Activated CD8-positive, alpha-beta memory T cell treated with anti-CD3 and anti-CD28 coated beads, Interleukin-2, amount 50 U/mL, for 24 hours (primary cell): ENCODE results near the gene TBC1D22A.

Experiments used
- DNase-seq: peaks from one replicate; pipeline ENCODE4 v3.0.0-alpha.2; 2020; ENCODE audit errors: extremely low read depth

TBC1D22A gene

GRCh38 chr22:46753360-46753759 is 9.1 kb upstream of the TBC1D22A start:
- no peak for DNase-seq

- DNase-seq, result no peak
Measured at GRCh38 chr22:46753761-46754109, 8.7 kb upstream of the TBC1D22A start.

GRCh38 chr22:46754110-46754799 is 8.2 kb upstream of the TBC1D22A start:
- DNase-seq, result no peak

GRCh38 chr22:46754826-46755225 is 7.6 kb upstream of the TBC1D22A start:
- DNase-seq, result no peak

GRCh38 chr22:46755525-46755924 is 6.9 kb upstream of the TBC1D22A start:
- no peak for DNase-seq

- no peak for DNase-seq
Measured at GRCh38 chr22:46756097-46756496, 6.4 kb upstream of the TBC1D22A start.

GRCh38 chr22:46757104-46757503 is 5.3 kb upstream of the TBC1D22A start:
- DNase-seq, result no peak

- no peak for DNase-seq
Measured at GRCh38 chr22:46758121-46758520, 4.3 kb upstream of the TBC1D22A start.

GRCh38 chr22:46758867-46759290 is 3.6 kb upstream of the TBC1D22A start:
- DNase-seq, result no peak

GRCh38 chr22:46761017-46761416 is 1.4 kb upstream of the TBC1D22A start:
- no peak for DNase-seq

GRCh38 chr22:46761539-46762237 is 762 bp upstream of the TBC1D22A start:
- no peak for DNase-seq

GRCh38 chr22:46763051-46763705 is 728 bp downstream of the TBC1D22A start:
- no peak for DNase-seq

- DNase-seq, result no peak
Measured at GRCh38 chr22:46764140-46764680, 1.8 kb downstream of the TBC1D22A start.

- DNase-seq, result no peak
Measured at GRCh38 chr22:46764779-46765485, 2.5 kb downstream of the TBC1D22A start.

- DNase-seq, result no peak
Measured at GRCh38 chr22:46766611-46767010, 4.2 kb downstream of the TBC1D22A start.

- DNase-seq, result no peak
Measured at GRCh38 chr22:46767249-46767985, 5.0 kb downstream of the TBC1D22A start.

GRCh38 chr22:46769191-46769675 is 6.8 kb downstream of the TBC1D22A start:
- DNase-seq, result no peak

GRCh38 chr22:46769706-46770105 is 7.3 kb downstream of the TBC1D22A start:
- no peak for DNase-seq

- no peak for DNase-seq
Measured at GRCh38 chr22:46770151-46770641, 7.7 kb downstream of the TBC1D22A start.

GRCh38 chr22:46770726-46771125 is 8.3 kb downstream of the TBC1D22A start:
- DNase-seq, result no peak

- no peak for DNase-seq
Measured at GRCh38 chr22:46773076-46773475, 10.6 kb downstream of the TBC1D22A start.
